Gastrocnemius medialis (tissue), 4 donors: ENCODE data around the gene CREBBP.

Experiments used
- CTCF ChIP-seq, 5 experiments: fragments of 450-650 bp in 3 of 5; fragments of 200-600 bp in 2 of 5; sonication (generic) in 2 of 5; IDR thresholded peaks in 4 of 5; conservative IDR thresholded peaks in 1 of 5; 1 replicate in 4 of 5; 2 replicates in 1 of 5; pipeline ENCODE4 v1.5.1; 2016 to 2019; ENCODE audit warnings: antibody characterized with exemption in 5 of 5, mild to moderate bottlenecking in 3 of 5, moderate library complexity in 3 of 5
- POLR2A ChIP-seq, 2 donors: fragments of 450-650 bp; IDR thresholded peaks; one replicate each; pipeline ENCODE4 v1.6.1; 2017; ENCODE audit warnings: antibody characterized with exemption in 2 of 2, mild to moderate bottlenecking in 2 of 2, moderate library complexity in 2 of 2

GRCh38 chr16:3912373-3912772, 31.9 kb upstream of the CREBBP start:
- TF ChIP-seq CTCF (IDR thresholded peaks at IDR 0.05 in 4 of 5, conservative IDR thresholded peaks at IDR 0.05 in 1 of 5) (no peak), POLR2A (IDR thresholded peaks at IDR 0.05) (no peak)
